Loucy (cell line): Measurements from ENCODE around the gene UNC13B.

Source experiments
- H2AFZ ChIP-seq: fragments of 200-600 bp; sonication (generic); 2 replicates; pipeline ENCODE4 v1.6.0; 2016; ENCODE audit warnings: antibody characterized with exemption, mild to moderate bottlenecking, low read length, moderate library complexity
- H3F3A ChIP-seq: fragments of 200-600 bp; 2 replicates; pipeline ENCODE4 v1.6.0; 2016; ENCODE audit warnings: antibody characterized with exemption, low read depth, mild to moderate bottlenecking
- H3K27me3 ChIP-seq: fragments of 200-600 bp; sonication (generic); 2 replicates; pipeline ENCODE4 v1.6.1; 2014; ENCODE audit warnings: low read length, mild to moderate bottlenecking; ENCODE audit not compliant: insufficient read depth, poor library complexity, severe bottlenecking
- H3K36me3 ChIP-seq: fragments of 200-600 bp; sonication (generic); 2 replicates; pipeline ENCODE4 v1.6.1; 2016; ENCODE audit warnings: low read length; ENCODE audit not compliant: insufficient read depth
- H3K4me1 ChIP-seq: fragments of 200-600 bp; sonication (generic); 2 replicates; pipeline ENCODE4 v1.5.1; 2014; ENCODE audit warnings: low read length, mild to moderate bottlenecking; ENCODE audit not compliant: insufficient read depth, poor library complexity, severe bottlenecking
- H3K4me2 ChIP-seq: fragments of 200-600 bp; sonication (generic); 2 replicates; pipeline ENCODE4 v1.6.0; 2014; ENCODE audit warnings: antibody characterized with exemption, low read length, low read depth, mild to moderate bottlenecking; ENCODE audit not compliant: poor library complexity, severe bottlenecking
- H3K4me3 ChIP-seq: fragments of 200-600 bp; sonication (generic); 2 replicates; pipeline ENCODE4 v1.5.1; 2014; ENCODE audit warnings: low read length, mild to moderate bottlenecking, mixed read lengths; ENCODE audit not compliant: poor library complexity, severe bottlenecking
- H3K79me2 ChIP-seq: fragments of 200-600 bp; sonication (generic); 2 replicates; pipeline ENCODE4 v1.6.1; 2014; ENCODE audit warnings: low read length; ENCODE audit not compliant: insufficient read depth
- H3K9ac ChIP-seq: fragments of 200-600 bp; sonication (generic); 2 replicates; pipeline ENCODE4 v1.6.0; 2014; ENCODE audit warnings: mild to moderate bottlenecking, low read depth, low read length, moderate library complexity; ENCODE audit not compliant: poor library complexity, severe bottlenecking
- H3K9me2 ChIP-seq: fragments of 200-600 bp; sonication (generic); replicated peaks from 2 replicates; pipeline ENCODE4 v1.6.1; 2016; ENCODE audit warnings: low read depth, low read length, mixed read lengths
- H3K9me3 ChIP-seq: fragments of 200-600 bp; sonication (generic); 2 replicates; pipeline ENCODE4 v1.6.1; 2014; ENCODE audit warnings: mild to moderate bottlenecking, antibody characterized with exemption, low read length, low read depth; ENCODE audit not compliant: insufficient read depth
- H4K20me1 ChIP-seq: fragments of 200-600 bp; sonication (generic); 2 replicates; pipeline ENCODE4 v1.6.0; 2014; ENCODE audit warnings: antibody characterized with exemption, low read length, mild to moderate bottlenecking; ENCODE audit not compliant: insufficient read depth, poor library complexity, severe bottlenecking
- EZH2phosphoT487 ChIP-seq: fragments of 200-600 bp; IDR thresholded peaks from 2 replicates; pipeline ENCODE4 v1.6.1; 2018; ENCODE audit warnings: antibody characterized with exemption, mild to moderate bottlenecking, moderate library complexity, borderline replicate concordance
- TF ChIP-seq, protein P1 (sequence below): fragments of 200-600 bp; sonication (generic); conservative IDR thresholded peaks from 2 replicates; pipeline ENCODE4 v1.5.1; 2014; ENCODE audit warnings: mild to moderate bottlenecking, antibody characterized with exemption, low read length

UNC13B gene

DNA sequence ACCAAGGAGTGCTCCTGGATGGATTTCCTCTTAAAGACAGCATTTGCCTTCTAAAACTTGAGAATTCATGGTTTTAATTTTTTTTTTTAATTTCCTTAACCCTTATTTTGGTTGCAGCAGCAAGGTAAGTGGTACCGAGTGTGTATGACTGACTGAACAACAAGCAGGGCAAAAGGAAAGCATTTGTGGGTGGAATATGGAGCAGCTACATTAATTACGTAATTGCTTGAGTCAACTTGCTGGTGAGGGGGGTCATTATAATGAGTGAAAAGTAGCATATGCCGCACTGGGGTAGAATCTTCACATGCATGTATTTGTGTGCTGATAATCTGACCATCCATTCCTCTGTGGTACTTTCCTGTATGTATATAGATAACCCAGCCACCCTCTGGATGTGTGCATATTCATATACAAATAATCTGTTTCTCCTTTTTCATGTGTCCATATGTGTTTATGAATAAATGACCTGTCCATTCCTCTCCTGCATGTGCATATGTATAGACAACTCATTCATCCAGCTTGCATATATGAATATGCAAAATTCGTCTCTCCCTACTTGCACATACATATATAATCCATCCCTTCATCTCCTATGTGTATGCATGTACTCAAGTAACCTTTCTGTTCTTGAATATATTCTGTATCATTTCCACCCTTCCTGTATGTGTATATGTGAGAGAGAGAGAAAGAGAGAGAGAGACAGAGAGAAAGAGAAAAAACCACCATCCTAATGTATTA, 180.6 kb downstream of the UNC13B start:
- Histone ChIP-seq H3K36me3 (no peaks in the 10 kb centered on the region), H3K4me1 (peaks cover 9% of the 10 kb centered on the region), H3K4me3 (no peak overlapping the region), H3K27me3 (no peaks in the 10 kb centered on the region), H3K9ac (no peak overlapping the region), H3F3A (no peaks in the 10 kb centered on the region), H3K9me3 (no peaks in the 10 kb centered on the region), H3K9me2 (no peaks in the 10 kb centered on the region), H3K4me2 (no peak overlapping the region), H4K20me1 (no peaks in the 10 kb centered on the region), H3K79me2 (no peaks in the 10 kb centered on the region), H2AFZ (no peak overlapping the region)
- no peak for TF ChIP-seq EZH2phosphoT487
- TF ChIP-seq, protein P1, sequence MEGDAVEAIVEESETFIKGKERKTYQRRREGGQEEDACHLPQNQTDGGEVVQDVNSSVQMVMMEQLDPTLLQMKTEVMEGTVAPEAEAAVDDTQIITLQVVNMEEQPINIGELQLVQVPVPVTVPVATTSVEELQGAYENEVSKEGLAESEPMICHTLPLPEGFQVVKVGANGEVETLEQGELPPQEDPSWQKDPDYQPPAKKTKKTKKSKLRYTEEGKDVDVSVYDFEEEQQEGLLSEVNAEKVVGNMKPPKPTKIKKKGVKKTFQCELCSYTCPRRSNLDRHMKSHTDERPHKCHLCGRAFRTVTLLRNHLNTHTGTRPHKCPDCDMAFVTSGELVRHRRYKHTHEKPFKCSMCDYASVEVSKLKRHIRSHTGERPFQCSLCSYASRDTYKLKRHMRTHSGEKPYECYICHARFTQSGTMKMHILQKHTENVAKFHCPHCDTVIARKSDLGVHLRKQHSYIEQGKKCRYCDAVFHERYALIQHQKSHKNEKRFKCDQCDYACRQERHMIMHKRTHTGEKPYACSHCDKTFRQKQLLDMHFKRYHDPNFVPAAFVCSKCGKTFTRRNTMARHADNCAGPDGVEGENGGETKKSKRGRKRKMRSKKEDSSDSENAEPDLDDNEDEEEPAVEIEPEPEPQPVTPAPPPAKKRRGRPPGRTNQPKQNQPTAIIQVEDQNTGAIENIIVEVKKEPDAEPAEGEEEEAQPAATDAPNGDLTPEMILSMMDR: no peak

DNA sequence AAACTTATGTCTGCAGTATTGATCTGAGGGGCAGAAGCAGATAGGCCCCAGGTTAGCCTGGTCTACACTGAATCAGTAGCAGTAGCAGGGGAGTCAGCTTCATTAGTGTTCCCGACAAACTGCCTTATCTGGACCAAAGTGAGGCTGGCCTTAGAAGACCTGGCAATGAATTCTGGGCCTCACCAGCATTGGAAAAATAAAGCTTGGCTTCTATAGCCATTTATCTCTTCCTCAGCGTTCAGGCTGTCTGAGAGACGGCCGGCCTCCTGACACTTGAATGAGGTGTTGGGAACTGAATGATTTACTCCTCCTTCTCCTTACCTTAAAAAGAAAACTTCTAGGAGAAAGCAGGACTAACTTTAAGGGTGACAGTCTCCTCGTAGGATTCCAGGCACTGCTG, 186.3 kb downstream of the UNC13B start:
- no peak overlapping the region for H2AFZ ChIP-seq
- no peaks in the 10 kb centered on the region for H3K4me1 ChIP-seq
- H3K36me3 ChIP-seq: no peaks in the 10 kb centered on the region
- no peak overlapping the region for H3K4me2 ChIP-seq
- H3K79me2 ChIP-seq: no peaks in the 10 kb centered on the region
- H3K9ac ChIP-seq: no peak overlapping the region
- H3K27me3 ChIP-seq: no peaks in the 10 kb centered on the region
- no peak overlapping the region for H3K4me3 ChIP-seq
- H3K9me3 ChIP-seq: no peaks in the 10 kb centered on the region
- H4K20me1 ChIP-seq: no peaks in the 10 kb centered on the region
- TF ChIP-seq, protein P1: no peak
- TF ChIP-seq EZH2phosphoT487: no peak
- no peaks in the 10 kb centered on the region for H3K9me2 ChIP-seq
- no peaks in the 10 kb centered on the region for H3F3A ChIP-seq

DNA sequence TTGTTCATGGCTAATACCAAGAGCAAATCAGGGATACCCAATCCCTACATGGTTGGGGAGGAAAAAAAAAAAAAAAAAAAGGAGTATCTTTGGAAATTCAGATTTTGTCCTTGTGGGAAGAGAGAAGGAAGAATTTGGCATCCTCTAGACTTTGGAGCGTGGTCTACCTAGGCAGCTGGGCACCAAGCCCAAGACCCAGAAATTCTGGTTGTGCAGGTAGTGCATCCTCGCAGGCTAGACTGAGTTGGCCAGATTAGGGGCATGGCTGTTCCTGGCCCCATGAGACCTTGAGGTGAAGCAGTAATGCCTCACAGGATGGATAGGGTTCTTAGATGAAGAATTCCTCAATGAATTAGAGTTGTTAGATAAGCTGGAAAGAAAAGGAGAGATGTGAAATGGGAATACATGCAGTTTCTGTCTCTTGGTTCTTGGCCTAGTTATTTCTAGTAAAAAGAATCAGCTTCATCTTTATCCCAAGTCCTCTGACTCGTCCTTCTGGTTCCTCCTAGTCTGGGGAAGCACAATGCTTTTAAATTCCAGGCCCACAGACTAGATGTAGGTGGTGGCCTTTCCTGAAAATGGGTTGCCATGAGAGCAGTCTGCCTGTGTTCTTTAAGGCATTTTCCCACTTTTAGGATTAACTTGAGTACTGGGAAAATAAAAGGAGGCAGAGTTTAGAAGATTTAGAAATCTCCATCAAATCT, 187.6 kb downstream of the UNC13B start:
- H3K27me3 ChIP-seq: no peaks in the 10 kb centered on the region
- H3K4me2 ChIP-seq: no peak overlapping the region
- TF ChIP-seq EZH2phosphoT487: no peak
- TF ChIP-seq, protein P1: no peak
- H3K4me3 ChIP-seq: no peak overlapping the region
- no peaks in the 10 kb centered on the region for H3K36me3 ChIP-seq
- H3K9me3 ChIP-seq: no peaks in the 10 kb centered on the region
- H4K20me1 ChIP-seq: no peaks in the 10 kb centered on the region
- no peak overlapping the region for H3K9ac ChIP-seq
- H3K9me2 ChIP-seq: no peaks in the 10 kb centered on the region
- no peaks in the 10 kb centered on the region for H3K4me1 ChIP-seq
- H2AFZ ChIP-seq: no peak overlapping the region
- H3K79me2 ChIP-seq: no peaks in the 10 kb centered on the region
- no peaks in the 10 kb centered on the region for H3F3A ChIP-seq
